Memory B cell (primary cell): ENCODE measurements around the gene MUC20.
"Not testable (repeated sequence)": the region's sequence is repeated elsewhere in the genome, so short reads cannot be mapped to it uniquely, and the experiment has no call there.

Source experiments
- ATAC-seq: fragments of 150-1000 bp; cut with Tn5 transposase; 2 replicates; pipeline ENCODE4 v1.10.0; 2021; ENCODE audit warnings: low read depth, mild to moderate bottlenecking, moderate library complexity
- DNase-seq, 2 donors: peaks; one replicate each; pipeline ENCODE4 v3.0.0; 2022; ENCODE audit warnings: low spot score in 2 of 2
- H3K27ac Mint-ChIP-seq: one replicate; pipeline ENCODE4 v1.8.0; 2022; ENCODE audit warnings: mild to moderate bottlenecking, moderate library complexity, mixed read lengths
- H3K27me3 Mint-ChIP-seq: one replicate; pipeline ENCODE4 v1.8.0; 2022; ENCODE audit warnings: mixed read lengths
- H3K36me3 Mint-ChIP-seq: one replicate; pipeline ENCODE4 v1.8.0; 2022; ENCODE audit warnings: mild to moderate bottlenecking, mixed read lengths
- H3K4me1 Mint-ChIP-seq: one replicate; pipeline ENCODE4 v1.8.0; 2022; ENCODE audit warnings: mixed read lengths
- H3K4me3 Mint-ChIP-seq: one replicate; pipeline ENCODE4 v1.8.0; 2022; ENCODE audit warnings: mild to moderate bottlenecking, moderate library complexity, mixed read lengths
- H3K9me3 Mint-ChIP-seq: one replicate; pipeline ENCODE4 v1.8.0; 2022; ENCODE audit warnings: mixed read lengths

Gene MUC20, protein sequence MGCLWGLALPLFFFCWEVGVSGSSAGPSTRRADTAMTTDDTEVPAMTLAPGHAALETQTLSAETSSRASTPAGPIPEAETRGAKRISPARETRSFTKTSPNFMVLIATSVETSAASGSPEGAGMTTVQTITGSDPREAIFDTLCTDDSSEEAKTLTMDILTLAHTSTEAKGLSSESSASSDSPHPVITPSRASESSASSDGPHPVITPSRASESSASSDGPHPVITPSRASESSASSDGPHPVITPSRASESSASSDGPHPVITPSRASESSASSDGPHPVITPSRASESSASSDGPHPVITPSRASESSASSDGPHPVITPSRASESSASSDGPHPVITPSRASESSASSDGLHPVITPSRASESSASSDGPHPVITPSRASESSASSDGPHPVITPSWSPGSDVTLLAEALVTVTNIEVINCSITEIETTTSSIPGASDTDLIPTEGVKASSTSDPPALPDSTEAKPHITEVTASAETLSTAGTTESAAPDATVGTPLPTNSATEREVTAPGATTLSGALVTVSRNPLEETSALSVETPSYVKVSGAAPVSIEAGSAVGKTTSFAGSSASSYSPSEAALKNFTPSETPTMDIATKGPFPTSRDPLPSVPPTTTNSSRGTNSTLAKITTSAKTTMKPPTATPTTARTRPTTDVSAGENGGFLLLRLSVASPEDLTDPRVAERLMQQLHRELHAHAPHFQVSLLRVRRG

GRCh38 chr3:195720831-195721506, at the start of gene MUC20:
Gene MUC20 (plus strand): TSS chr3:195720978. CDS start chr3:195721008, 30 bp downstream.
- H3K9me3 Mint-ChIP-seq, H3K4me3 Mint-ChIP-seq, H3K36me3 Mint-ChIP-seq, DNase-seq, H3K4me1 Mint-ChIP-seq, H3K27me3 Mint-ChIP-seq, H3K27ac Mint-ChIP-seq: not testable (repeated sequence)
- ATAC-seq: peak; percentile 31

- H3K36me3 Mint-ChIP-seq: peaks cover 24% of the 10 kb centered on the region
- H3K9me3 Mint-ChIP-seq, H3K27me3 Mint-ChIP-seq, H3K27ac Mint-ChIP-seq, H3K4me1 Mint-ChIP-seq, DNase-seq, H3K4me3 Mint-ChIP-seq, ATAC-seq: not testable (repeated sequence)
Observed at GRCh38 chr3:195671283-195671682, 49.5 kb upstream of the MUC20 start.

- not testable (repeated sequence) for H3K27ac Mint-ChIP-seq, H3K9me3 Mint-ChIP-seq, ATAC-seq, H3K27me3 Mint-ChIP-seq, H3K4me3 Mint-ChIP-seq, H3K4me1 Mint-ChIP-seq, DNase-seq
- peaks cover 27% of the 10 kb centered on the region for H3K36me3 Mint-ChIP-seq
Observed at GRCh38 chr3:195673711-195674110, 47.1 kb upstream of the MUC20 start.

GRCh38 chr3:195678391-195679015, 42.3 kb upstream of the MUC20 start:
- peaks cover 24% of the 10 kb centered on the region for H3K36me3 Mint-ChIP-seq
- ATAC-seq, DNase-seq, H3K9me3 Mint-ChIP-seq, H3K27ac Mint-ChIP-seq, H3K27me3 Mint-ChIP-seq, H3K4me3 Mint-ChIP-seq, H3K4me1 Mint-ChIP-seq: not testable (repeated sequence)

DNA sequence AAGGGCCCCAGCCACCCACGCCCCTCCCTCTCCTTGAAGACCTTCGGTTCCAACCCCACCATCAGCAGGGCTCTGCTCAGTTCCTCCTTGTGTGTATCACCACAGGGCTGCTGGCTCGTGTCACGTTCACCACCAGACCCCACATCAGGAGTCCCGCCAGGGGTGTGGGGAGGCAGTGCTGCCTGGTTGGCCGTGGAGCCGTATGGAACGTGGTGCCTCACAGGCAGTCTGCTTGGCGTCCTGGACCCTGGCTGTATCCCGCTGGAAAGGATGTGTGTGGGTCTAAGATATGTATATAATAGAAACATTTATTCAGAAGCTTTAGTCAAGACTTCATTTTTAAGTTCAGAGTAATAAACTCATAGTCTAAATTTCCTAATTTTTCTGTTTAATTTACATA, 40.1 kb upstream of the MUC20 start:
- not testable (repeated sequence) for H3K9me3 Mint-ChIP-seq, H3K4me3 Mint-ChIP-seq, H3K27ac Mint-ChIP-seq, H3K27me3 Mint-ChIP-seq, DNase-seq, ATAC-seq
- peaks cover 34% of the 10 kb centered on the region for H3K36me3 Mint-ChIP-seq
- H3K4me1 Mint-ChIP-seq: peaks cover 11% of the 10 kb centered on the region

GRCh38 chr3:195681458-195682103, 39.2 kb upstream of the MUC20 start:
- H3K9me3 Mint-ChIP-seq, ATAC-seq, DNase-seq, H3K27ac Mint-ChIP-seq, H3K27me3 Mint-ChIP-seq, H3K4me3 Mint-ChIP-seq: not testable (repeated sequence)
- Mint-ChIP-seq H3K36me3 (peaks cover 37% of the 10 kb centered on the region), H3K4me1 (peaks cover 11% of the 10 kb centered on the region)

- H3K27ac Mint-ChIP-seq, H3K27me3 Mint-ChIP-seq, ATAC-seq, H3K4me3 Mint-ChIP-seq, H3K9me3 Mint-ChIP-seq, DNase-seq: not testable (repeated sequence)
- Mint-ChIP-seq H3K4me1 (peaks cover 12% of the 10 kb centered on the region), H3K36me3 (peaks cover 40% of the 10 kb centered on the region)
Observed at GRCh38 chr3:195682104-195682742, 38.6 kb upstream of the MUC20 start.

DNA sequence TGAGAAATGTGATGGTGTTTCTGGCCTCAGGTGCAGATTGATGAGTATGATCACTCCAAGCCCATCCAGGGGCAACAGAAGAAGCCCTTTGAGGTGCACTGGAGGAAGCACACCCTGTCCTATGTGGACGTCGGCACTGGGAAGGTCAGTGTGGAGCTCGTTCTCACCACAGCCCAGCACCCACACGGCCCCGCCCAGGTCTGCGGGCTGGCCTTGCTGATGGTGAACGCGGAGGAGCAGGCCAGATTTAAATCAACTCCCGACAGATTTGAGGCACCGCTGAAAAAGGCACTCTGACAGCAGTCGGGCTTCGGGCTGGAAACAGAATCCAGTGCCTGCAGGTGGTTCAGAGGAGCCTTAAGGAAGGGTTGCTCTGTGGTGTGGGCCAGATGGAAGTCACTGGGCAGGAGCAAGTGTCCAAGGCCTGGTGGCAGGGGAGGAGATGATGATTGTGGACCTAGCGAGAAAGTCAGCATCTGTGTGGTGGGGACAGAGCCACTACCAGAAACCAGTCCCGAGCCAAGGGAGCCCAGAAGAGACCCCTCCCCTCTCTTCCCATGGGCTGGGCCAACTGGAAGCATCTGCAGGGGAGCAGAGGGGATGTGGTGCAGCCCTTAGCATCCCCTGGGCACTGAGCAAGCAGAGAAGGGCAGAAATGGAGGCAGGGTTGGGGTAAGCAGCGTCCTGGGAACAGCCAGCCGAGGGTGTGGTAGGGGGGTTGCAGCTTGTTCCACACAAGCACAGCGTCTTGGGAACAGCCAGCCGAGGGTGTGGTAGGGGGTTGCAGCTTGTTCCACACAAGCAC, 36.9 kb upstream of the MUC20 start:
- not testable (repeated sequence) for H3K4me3 Mint-ChIP-seq, ATAC-seq, H3K27me3 Mint-ChIP-seq

GRCh38 chr3:195684527-195685257, 36.1 kb upstream of the MUC20 start:
- not testable (repeated sequence) for H3K9me3 Mint-ChIP-seq, ATAC-seq, H3K4me3 Mint-ChIP-seq, H3K27me3 Mint-ChIP-seq, DNase-seq
- H3K4me1 Mint-ChIP-seq: peaks cover 15% of the 10 kb centered on the region
- H3K36me3 Mint-ChIP-seq: peaks cover 37% of the 10 kb centered on the region
- H3K27ac Mint-ChIP-seq: peak overlapping the region; percentile 87

More for the DNA sequence above, 36.9 kb upstream of the MUC20 start:
- H3K9me3 Mint-ChIP-seq, DNase-seq: not testable (repeated sequence)
- H3K36me3 Mint-ChIP-seq: peaks cover 33% of the 10 kb centered on the region
- H3K4me1 Mint-ChIP-seq: peaks cover 15% of the 10 kb centered on the region
- H3K27ac Mint-ChIP-seq: peak overlapping the region; percentile 87

- H3K27ac Mint-ChIP-seq, H3K4me3 Mint-ChIP-seq, H3K27me3 Mint-ChIP-seq, ATAC-seq, DNase-seq, H3K9me3 Mint-ChIP-seq: not testable (repeated sequence)
- Mint-ChIP-seq H3K4me1 (peaks cover 15% of the 10 kb centered on the region), H3K36me3 (peaks cover 37% of the 10 kb centered on the region)
Observed at GRCh38 chr3:195686537-195687208, 34.1 kb upstream of the MUC20 start.

DNA sequence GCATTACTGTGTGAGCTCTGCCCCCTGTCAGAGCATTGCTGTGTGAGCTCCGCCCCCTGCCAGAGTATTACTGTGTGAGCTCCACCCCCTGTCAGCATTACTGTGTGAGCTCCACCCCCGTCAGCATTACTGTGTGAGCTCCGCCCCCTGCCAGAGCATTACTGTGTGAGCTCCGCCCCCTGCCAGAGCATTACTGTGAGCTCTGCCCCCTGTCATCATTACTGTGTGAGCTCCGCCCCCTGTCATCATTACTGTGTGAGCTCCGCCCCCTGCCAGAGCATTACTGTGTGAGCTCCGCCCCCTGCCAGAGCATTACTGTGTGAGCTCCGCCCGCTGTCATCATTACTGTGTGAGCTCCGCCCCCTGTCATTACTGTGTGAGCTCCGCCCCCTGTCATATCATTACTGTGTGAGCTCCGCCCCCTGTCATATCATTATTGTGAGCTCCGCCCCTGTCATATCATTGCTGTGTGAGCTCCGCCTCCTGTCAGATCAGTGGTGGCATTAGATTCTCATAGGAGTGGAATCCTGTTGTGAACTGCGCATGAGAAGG, 33.5 kb upstream of the MUC20 start:
- not testable (repeated sequence) for H3K4me3 Mint-ChIP-seq, ATAC-seq, H3K9me3 Mint-ChIP-seq, H3K27me3 Mint-ChIP-seq, DNase-seq
- H3K27ac Mint-ChIP-seq: peak overlapping the region; percentile 42
- peaks cover 15% of the 10 kb centered on the region for H3K4me1 Mint-ChIP-seq
- H3K36me3 Mint-ChIP-seq: peaks cover 43% of the 10 kb centered on the region
